K562 (cell line): Measurements from ENCODE around the gene FAM161A. TPM values are rescaled to one million over a fixed set of nuclear protein-coding genes. Genes with fewer than 3 reads are reported as not detected.

Source experiments
- CHD1 ChIP-seq: fragments of 200-600 bp; sonication (generic); IDR thresholded peaks from one replicate; pipeline ENCODE4 v1.6.1; 2012; ENCODE audit warnings: mild to moderate bottlenecking, moderate library complexity, low read length, inconsistent platforms
- FOXP4 ChIP-seq: sonication (generic); formaldehyde crosslinking; IDR thresholded peaks from 2 replicates; pipeline ENCODE4 v1.8.0; 2022; ENCODE audit warnings: mild to moderate bottlenecking, missing genetic modification reagents, borderline replicate concordance
- GABPA ChIP-seq: fragments of 200-800 bp; sonication (Bioruptor generic); conservative IDR thresholded peaks from 2 replicates; pipeline ENCODE4 v1.6.1; 2016; ENCODE audit warnings: low read depth, missing genetic modification characterization, missing compliant biosample characterization
- MBD2 ChIP-seq: sonication (generic); IDR thresholded peaks from 2 replicates; pipeline ENCODE4 v1.6.1; 2016; ENCODE audit warnings: low read depth, borderline replicate concordance
- MYC ChIP-seq, 2 experiments: fragments of 250-450 bp in 1 of 2; sonication (Bioruptor Pico) in 1 of 2; IDR thresholded peaks; 2 replicates each; pipeline versions ENCODE4 v1.5.1 to v1.6.1; 2012 to 2021; ENCODE audit warnings: low read depth in 2 of 2, borderline replicate concordance in 1 of 2, improper control_type of control experiment in 1 of 2, low read length in 1 of 2, mild to moderate bottlenecking in 1 of 2, moderate library complexity in 1 of 2
- TBL1XR1 ChIP-seq, 2 experiments: IDR thresholded peaks; 2 replicates each; pipeline ENCODE4 v1.6.1; 2012; ENCODE audit warnings: improper control_type of control experiment in 2 of 2, low read length in 2 of 2, mild to moderate bottlenecking in 1 of 2
- ZNF133 ChIP-seq: fragments of 250-450 bp; sonication (Bioruptor Pico); IDR thresholded peaks from 2 replicates; pipeline ENCODE4 v1.4.0; 2020; ENCODE audit warnings: mild to moderate bottlenecking
- ZNF354B ChIP-seq: fragments of 250-450 bp; sonication (Bioruptor Pico); IDR thresholded peaks from 2 replicates; pipeline ENCODE4 v1.4.0; 2020
- ZNF398 ChIP-seq: fragments of 250-450 bp; sonication (Bioruptor Pico); IDR thresholded peaks from 2 replicates; pipeline ENCODE4 v1.8.0; 2021; ENCODE audit warnings: moderate library complexity, mild to moderate bottlenecking, inconsistent platforms
- polyA plus RNA-seq, 8 experiments: library from polyadenylated mRNA; depleted of rRNA in 4 of 8; stranded (reverse) in 5 of 8; unstranded in 3 of 8; fragments of >200 nt; fragmentation: Nextera tagmentation in 2 of 8; fragmentation: Illumina TruSeq in 1 of 8; extraction: Ambion mirVana in 2 of 8; extraction: Trizol in 1 of 8; gene quantifications; 2 replicates each; pipeline versions ENCODE4 v1.2.1 to v1.2.3, GENCODE V29; 2011 to 2014; ENCODE audit warnings: inconsistent platforms in 1 of 8, missing spikeins in 1 of 8
- total RNA-seq, 7 experiments: library from RNA; depleted of rRNA in 6 of 7; stranded (reverse); fragments of >200 nt in 6 of 7; fragmentation: Illumina TruSeq in 2 of 7; extraction: Trizol in 2 of 7; gene quantifications; 2 replicates each; pipeline versions ENCODE4 v1.2.1 to v1.2.3, GENCODE V29; 2011 to 2021; ENCODE audit warnings: low replicate concordance in 1 of 7

FAM161A gene
- total and polyA plus RNA-seq, 9 of the 15 experiments (the other 6 are each of a cell fraction or from before 2014, with no cell fraction given): 0.27 to 1.4 (median 0.80) TPM

- TF ChIP-seq CHD1 (peak; percentile 53), TBL1XR1 (IDR thresholded peaks at IDR 0.05; ENCODE audit: low read length in 2 of 2) (no peak), GABPA (tag) (no peak), ZNF354B (CRISPR knock-in tag) (no peak), MYC (IDR thresholded peaks at IDR 0.05; ENCODE audit: low read depth, low read length) (no peak), MYC (CRISPR knock-in tag; IDR thresholded peaks at IDR 0.05; ENCODE audit: borderline replicate concordance, low read depth) (no peak), MBD2 (no peak), ZNF133 (no peak), ZNF398 (no peak), FOXP4 (CRISPR knock-in tag) (no peak)
These were observed 33.9 kb upstream of the FAM161A start (continued) for GRCh38 chr2:61887717-61888266.
